GM12891 (cell line): Measurements from ENCODE around the gene AFF3.
"Not testable (repeated sequence)": the region's sequence is repeated elsewhere in the genome, so short reads cannot be mapped to it uniquely, and the experiment has no call there.

Source experiments
- DNase-seq: peaks from one replicate; pipeline ENCODE4 v3.0.0; 2011; ENCODE audit warnings: low spot score; ENCODE audit not compliant: insufficient read length
- FAIRE-seq: peaks from 2 replicates; lab custom pipeline; 2011; peaks lifted over from hg19 to GRCh38; lab: Jason Lieb, UNC
- PAX5 ChIP-seq: IDR thresholded peaks from 2 replicates; pipeline ENCODE4 v1.6.1; 2011; ENCODE audit warnings: low read length, moderate library complexity, mild to moderate bottlenecking; ENCODE audit not compliant: insufficient read depth, severe bottlenecking
- POLR2A ChIP-seq: IDR thresholded peaks from 2 replicates; pipeline ENCODE4 v1.6.1; 2011; ENCODE audit warnings: low read depth, low read length, control low read depth
- POLR2AphosphoS5 ChIP-seq: IDR thresholded peaks from 2 replicates; pipeline ENCODE4 v1.6.1; 2011; ENCODE audit warnings: low read depth, low read length, control low read depth
- POU2F2 ChIP-seq: IDR thresholded peaks from 2 replicates; pipeline ENCODE4 v1.6.1; 2011; ENCODE audit warnings: low read depth, mild to moderate bottlenecking, control low read depth, low read length, moderate library complexity
- SPI1 ChIP-seq: IDR thresholded peaks from 2 replicates; pipeline ENCODE4 v1.6.1; 2011; ENCODE audit warnings: low read depth, low read length, control low read depth
- TAF1 ChIP-seq: IDR thresholded peaks from 2 replicates; pipeline ENCODE4 v1.6.1; 2011; ENCODE audit warnings: low read depth, low read length, control low read depth

The AFF3 gene

GRCh38 chr2:99675130-99675661 is 467.2 kb downstream of the AFF3 start:
- DNase-seq: no peak
- TF ChIP-seq SPI1 (no peak), POLR2A (no peak)
- no peak for FAIRE-seq

DNA sequence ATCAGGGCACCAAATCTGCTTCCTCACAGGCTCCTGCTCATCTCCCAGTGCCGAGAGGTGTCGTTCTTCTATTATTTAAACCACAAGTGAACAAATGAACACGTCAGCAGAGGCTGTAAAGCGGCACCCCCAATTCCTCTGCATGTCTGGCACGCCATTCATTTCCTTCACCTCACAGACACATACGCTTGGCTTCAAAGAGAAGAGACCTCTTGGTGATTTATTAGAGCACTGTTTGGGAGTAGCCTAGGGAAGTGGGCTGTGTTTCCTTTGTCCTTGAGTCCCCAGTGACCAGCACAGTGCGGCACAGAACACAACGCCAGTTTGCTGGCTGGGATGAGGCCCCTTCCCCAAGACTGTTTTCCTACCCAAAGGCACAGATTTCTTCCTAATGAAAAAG is 468.3 kb downstream of the AFF3 start:
- DNase-seq (no peak), FAIRE-seq (no peak)
- TF ChIP-seq POLR2A (no peak), PAX5 (no peak), SPI1 (no peak), POU2F2 (no peak), POLR2AphosphoS5 (no peak), TAF1 (no peak)

DNA sequence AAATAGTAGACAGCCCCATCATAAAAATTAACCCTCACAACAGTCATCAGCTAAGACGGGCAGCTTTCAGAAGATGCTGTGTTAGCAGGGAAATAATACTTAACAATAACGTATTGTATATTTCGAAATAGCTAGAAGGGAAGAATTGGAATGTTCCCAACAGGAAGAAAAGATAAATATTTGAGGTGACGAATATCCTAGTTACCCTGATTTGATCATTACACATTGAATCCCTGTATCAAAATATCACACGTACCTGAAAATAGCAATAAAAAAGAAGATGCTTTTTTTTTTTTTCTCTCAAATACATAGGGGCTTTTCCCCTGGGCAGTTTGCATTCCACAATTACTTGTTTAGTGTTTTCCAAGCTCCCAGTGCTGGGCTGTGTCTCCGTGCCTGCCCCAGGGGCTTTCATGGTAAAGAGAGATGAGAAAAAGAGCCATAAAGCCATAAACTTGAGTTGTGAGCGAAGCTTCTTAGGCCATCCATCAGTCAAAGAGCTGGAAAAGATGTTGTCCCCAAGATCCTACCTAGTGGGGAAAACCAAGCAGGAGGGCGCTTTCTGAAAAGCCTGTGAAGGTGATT is 469.5 kb downstream of the AFF3 start:
- FAIRE-seq: no peak
- no peak for TF ChIP-seq PAX5
- DNase-seq: no peak

DNA sequence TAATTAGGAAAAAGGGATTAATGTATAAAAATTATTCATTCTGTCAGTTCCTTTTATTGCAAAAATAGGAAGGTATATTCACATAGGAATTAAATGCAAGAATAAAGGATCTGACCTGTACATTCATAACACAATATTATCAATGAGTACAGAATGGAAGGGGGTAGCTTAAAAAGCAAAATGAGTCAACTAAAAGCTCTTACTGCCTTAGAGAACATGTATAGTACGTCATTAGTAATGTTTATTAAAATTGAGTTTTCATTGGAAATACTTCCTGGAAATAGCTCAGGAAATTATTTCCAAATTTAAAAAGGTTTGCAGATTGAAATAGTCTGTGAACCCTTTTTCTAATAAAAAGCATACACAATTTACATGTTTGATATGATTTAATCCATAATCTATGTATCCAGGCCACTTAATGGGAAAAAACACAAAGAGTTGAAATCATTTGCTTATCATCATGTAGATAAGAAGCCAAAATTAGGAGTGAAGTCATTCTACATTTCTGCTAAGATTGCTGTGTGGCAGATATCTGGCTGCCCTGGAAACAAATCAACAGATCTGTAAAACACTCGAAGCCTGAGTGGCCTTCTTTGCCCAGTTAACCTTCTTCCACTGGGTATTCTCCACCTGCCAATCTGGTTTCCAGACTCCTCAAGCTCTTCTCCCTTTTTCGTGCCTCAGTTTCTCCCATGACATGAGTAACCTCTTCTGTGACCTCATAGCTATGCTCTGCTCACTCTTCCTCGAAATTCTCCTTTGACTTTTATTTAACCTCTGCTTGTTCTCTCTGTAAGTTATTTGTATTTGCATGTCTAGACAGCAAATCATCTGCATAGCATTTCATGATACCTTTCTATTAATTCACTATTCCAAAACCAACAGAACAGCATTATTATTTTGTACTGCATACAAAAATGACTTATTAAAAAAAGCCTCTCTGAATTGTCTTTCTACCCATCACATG is 471.3 kb downstream of the AFF3 start:
- TF ChIP-seq POLR2AphosphoS5 (no peak), POLR2A (no peak), POU2F2 (no peak), PAX5 (no peak), TAF1 (no peak), SPI1 (no peak)
- no peak for FAIRE-seq
- DNase-seq: no peak

DNA sequence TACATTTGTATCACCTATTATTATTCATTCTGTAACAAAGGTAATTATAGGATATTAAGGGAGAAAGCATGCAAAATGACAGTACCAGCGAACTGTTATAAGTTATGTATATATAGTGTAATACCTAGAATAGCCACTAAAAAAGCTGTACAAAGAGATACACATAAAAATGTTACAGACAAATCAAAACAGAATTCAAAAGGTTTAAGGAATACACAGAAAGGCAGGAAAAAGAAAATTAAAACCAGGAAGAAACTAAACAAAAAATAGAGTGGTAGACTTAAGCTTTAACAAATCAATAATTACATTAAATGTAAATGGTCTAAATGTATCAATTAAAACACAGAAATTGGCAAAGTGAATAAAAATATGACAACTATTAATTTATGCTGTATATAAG is 476.1 kb downstream of the AFF3 start:
- FAIRE-seq (no peak), DNase-seq (no peak)
- TF ChIP-seq POLR2AphosphoS5: no peak
- TF ChIP-seq TAF1: no peak
- no peak for TF ChIP-seq POU2F2
- TF ChIP-seq SPI1: no peak

DNA sequence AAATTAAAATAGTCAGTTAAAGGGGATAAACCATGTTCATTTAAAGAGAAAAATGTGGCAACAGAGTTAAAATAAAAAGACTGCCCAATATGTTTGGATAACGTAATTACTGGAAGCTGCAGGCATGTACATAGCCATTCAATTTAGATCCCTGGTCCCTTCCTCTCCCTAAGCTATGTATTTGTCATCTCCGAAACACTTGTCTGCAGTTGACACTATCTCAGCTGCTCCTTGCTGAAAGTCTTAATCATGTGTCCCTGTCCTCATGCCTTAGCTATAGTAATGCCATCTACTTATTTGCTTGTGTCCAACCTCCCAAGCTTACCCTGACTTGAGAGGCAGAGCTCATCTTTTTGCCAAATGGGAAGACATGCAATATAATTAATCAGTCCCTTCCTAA is 478.7 kb downstream of the AFF3 start:
- no peak for TF ChIP-seq POLR2AphosphoS5
- no peak for TF ChIP-seq TAF1
- no peak for TF ChIP-seq POU2F2
- no peak for TF ChIP-seq PAX5
- no peak for TF ChIP-seq SPI1
- no peak for TF ChIP-seq POLR2A
- DNase-seq: no peak
- no peak for FAIRE-seq

DNA sequence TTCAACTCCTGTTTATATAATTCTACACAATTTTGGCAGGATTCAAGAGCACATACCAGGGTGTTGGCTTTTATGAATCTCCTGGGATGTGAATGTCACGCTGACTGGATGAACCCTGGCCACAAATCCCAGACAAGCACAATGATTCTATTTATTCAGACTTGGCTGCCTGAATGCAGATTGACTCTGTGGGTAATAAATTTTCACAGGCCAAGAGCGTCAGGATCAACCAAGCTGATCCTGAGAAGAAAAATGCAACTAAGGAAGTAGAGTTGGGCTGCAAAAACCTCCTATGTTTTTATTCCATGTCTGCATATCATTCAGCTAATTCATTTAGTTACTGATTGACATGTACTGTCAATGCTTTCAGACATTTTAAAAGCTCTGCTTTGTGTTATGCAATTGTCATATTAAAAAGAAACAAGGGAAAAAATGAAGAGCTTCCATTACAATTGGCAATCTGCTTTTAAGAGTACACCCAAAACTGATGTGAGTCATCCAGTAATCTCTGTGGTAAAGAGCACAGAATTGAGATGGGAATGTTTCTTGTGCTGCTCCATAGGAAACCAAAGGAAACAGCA is 479.5 kb downstream of the AFF3 start:
- FAIRE-seq: no peak
- DNase-seq: no peak

DNA sequence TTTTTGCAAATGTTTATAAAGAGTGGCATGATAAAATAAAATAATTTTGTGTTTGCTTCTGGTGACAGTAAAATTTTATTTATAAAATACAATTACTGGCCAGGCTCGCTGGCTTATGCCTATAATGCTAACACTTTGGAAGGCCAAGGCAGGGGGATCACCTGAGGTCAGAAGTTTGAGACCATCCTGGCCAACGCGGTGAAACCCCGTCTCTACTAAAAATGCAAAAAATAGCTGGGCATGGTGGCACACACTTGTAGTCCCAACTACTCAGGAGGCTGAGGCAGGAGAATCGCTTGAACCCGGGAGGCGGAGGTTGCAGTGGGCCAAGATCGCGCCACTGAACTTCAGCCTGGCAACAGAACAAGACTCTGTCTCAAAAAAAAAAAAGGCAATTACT is 480.6 kb downstream of the AFF3 start:
- not testable (repeated sequence) for FAIRE-seq

More for the DNA sequence above, 479.5 kb downstream of the AFF3 start:
- TF ChIP-seq POLR2AphosphoS5: no peak
- TF ChIP-seq POLR2A: no peak
- no peak for TF ChIP-seq POU2F2
- no peak for TF ChIP-seq PAX5
- no peak for TF ChIP-seq SPI1
- TF ChIP-seq TAF1: no peak

GRCh38 chr2:99660616-99661406 is 481.6 kb downstream of the AFF3 start:
- FAIRE-seq (no peak), DNase-seq (no peak)
- TF ChIP-seq PAX5: no peak
- TF ChIP-seq POLR2AphosphoS5: no peak
- TF ChIP-seq SPI1: peak; percentile 47
- no peak for TF ChIP-seq POLR2A

More for the DNA sequence above, 480.6 kb downstream of the AFF3 start:
- DNase-seq: not testable (repeated sequence)

DNA sequence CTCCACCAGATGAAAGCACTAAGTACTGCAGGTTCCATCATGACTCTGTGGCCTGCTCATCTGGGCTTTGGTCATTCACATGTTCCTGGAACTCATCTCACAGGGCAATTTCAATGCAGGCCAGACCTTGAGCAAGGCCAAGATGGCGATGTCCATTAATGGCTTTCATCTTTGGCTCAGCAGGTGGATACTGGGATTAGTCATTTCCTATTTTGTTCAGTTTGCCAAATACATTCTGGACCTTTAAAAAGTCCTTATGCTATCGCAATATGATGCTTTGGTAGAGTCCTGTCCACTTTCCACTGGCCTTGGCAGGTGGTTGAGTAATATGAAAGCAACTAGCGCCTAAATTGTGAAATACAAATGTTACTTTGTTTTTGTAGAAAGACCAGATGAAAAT is 482.5 kb downstream of the AFF3 start:
- TF ChIP-seq POU2F2 (no peak), POLR2AphosphoS5 (no peak), TAF1 (no peak), SPI1 (no peak), PAX5 (no peak), POLR2A (no peak)
- DNase-seq: no peak
- FAIRE-seq: no peak
